Neural crest cell (in vitro differentiated cells): Measurements from ENCODE around the gene RIMBP2. TPM values are rescaled to one million over a fixed set of nuclear protein-coding genes. Genes with fewer than 3 reads are reported as not detected.

Experiments
- DNase-seq: peaks from one replicate; pipeline ENCODE4 v3.0.0; 2021; ENCODE audit warnings: low read depth, mixed read lengths, low spot score
- H3K27ac Mint-ChIP-seq: one replicate; pipeline ENCODE4 v1.8.0; 2021; ENCODE audit warnings: mild to moderate bottlenecking, mixed read lengths; ENCODE audit not compliant: unreplicated experiment
- H3K27me3 Mint-ChIP-seq: 2 replicates; pipeline ENCODE4 v1.8.0; 2021; ENCODE audit warnings: low read depth, mild to moderate bottlenecking, mixed read lengths
- H3K36me3 Mint-ChIP-seq: 2 replicates; pipeline ENCODE4 v1.8.0; 2021; ENCODE audit warnings: low read depth, mild to moderate bottlenecking, mixed read lengths
- H3K4me1 Mint-ChIP-seq: 2 replicates; pipeline ENCODE4 v1.8.0; 2021; ENCODE audit warnings: mixed read lengths
- H3K4me3 Mint-ChIP-seq: one replicate; pipeline ENCODE4 v1.8.0; 2021; ENCODE audit warnings: mild to moderate bottlenecking, mixed read lengths
- H3K9me3 Mint-ChIP-seq: 2 replicates; pipeline ENCODE4 v1.8.0; 2021; ENCODE audit warnings: mixed read lengths
- total RNA-seq: library from RNA; stranded (reverse); gene quantifications from 2 replicates; pipeline ENCODE4 v1.2.1, GENCODE V29; 2021
- TF ChIP-seq, protein P1 (sequence below): fragments of 200-600 bp; sonication (generic); conservative IDR thresholded peaks from 2 replicates; pipeline ENCODE4 v1.5.0; 2021; ENCODE audit warnings: antibody characterized with exemption, mild to moderate bottlenecking

Gene RIMBP2
- total RNA-seq, 1 donor from 2014 or later, result 5.9 TPM

DNA sequence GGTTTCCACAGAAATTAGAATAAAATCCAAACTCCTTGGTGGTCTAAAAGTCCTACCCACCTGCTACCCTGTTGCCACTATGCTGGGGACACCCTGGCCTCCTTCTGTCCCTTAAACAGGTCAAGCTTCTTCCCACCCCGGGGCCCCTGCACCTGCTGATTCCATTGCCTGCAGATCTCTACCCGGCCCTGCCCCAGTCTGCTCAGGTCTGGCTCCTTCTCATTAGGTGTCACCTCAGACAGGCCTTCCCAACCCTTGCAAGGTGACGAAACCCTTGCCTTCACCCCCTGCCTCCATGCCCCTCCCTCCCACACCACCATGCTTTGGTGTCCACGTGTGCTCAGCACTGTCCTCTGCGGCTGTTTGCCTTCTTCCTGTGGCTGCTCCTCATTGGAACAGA is 207.8 kb downstream of the RIMBP2 start:
- TF ChIP-seq, protein P1, sequence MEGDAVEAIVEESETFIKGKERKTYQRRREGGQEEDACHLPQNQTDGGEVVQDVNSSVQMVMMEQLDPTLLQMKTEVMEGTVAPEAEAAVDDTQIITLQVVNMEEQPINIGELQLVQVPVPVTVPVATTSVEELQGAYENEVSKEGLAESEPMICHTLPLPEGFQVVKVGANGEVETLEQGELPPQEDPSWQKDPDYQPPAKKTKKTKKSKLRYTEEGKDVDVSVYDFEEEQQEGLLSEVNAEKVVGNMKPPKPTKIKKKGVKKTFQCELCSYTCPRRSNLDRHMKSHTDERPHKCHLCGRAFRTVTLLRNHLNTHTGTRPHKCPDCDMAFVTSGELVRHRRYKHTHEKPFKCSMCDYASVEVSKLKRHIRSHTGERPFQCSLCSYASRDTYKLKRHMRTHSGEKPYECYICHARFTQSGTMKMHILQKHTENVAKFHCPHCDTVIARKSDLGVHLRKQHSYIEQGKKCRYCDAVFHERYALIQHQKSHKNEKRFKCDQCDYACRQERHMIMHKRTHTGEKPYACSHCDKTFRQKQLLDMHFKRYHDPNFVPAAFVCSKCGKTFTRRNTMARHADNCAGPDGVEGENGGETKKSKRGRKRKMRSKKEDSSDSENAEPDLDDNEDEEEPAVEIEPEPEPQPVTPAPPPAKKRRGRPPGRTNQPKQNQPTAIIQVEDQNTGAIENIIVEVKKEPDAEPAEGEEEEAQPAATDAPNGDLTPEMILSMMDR, result no peak

DNA sequence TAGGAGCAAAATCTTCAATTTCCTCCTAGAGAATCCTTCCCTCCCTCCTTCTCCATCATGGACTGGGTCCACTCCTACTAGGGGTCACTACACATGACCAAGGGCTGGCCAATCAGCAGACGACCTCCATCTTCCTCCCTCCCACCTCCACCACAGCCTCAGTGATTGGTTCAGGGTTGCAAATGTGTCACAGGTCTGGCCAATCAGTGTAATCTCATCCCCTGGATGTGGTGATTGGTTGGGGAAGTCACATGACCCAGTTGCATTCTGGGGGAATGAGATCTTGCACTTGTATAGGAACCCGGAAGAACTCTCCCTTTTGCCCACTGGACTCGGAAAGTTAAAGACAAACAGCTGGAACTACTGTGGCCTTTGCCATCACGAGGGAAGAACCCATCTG is 209.3 kb downstream of the RIMBP2 start:
- no peak for DNase-seq
- H3K27me3 Mint-ChIP-seq, result no peaks in the 10 kb centered on the region
- H3K4me3 Mint-ChIP-seq, result no peak overlapping the region
- H3K36me3 Mint-ChIP-seq, result no peaks in the 10 kb centered on the region
- H3K9me3 Mint-ChIP-seq, result no peaks in the 10 kb centered on the region
- H3K4me1 Mint-ChIP-seq, result peaks cover 4% of the 10 kb centered on the region
- TF ChIP-seq, protein P1, result no peak
- no peak overlapping the region for H3K27ac Mint-ChIP-seq

More for the DNA sequence above, 207.8 kb downstream of the RIMBP2 start:
- Mint-ChIP-seq H3K9me3 (no peaks in the 10 kb centered on the region), H3K27ac (no peak overlapping the region), H3K36me3 (no peaks in the 10 kb centered on the region), H3K4me1 (peaks cover 4% of the 10 kb centered on the region), H3K27me3 (no peaks in the 10 kb centered on the region), H3K4me3 (no peak overlapping the region)
- no peak for DNase-seq

DNA sequence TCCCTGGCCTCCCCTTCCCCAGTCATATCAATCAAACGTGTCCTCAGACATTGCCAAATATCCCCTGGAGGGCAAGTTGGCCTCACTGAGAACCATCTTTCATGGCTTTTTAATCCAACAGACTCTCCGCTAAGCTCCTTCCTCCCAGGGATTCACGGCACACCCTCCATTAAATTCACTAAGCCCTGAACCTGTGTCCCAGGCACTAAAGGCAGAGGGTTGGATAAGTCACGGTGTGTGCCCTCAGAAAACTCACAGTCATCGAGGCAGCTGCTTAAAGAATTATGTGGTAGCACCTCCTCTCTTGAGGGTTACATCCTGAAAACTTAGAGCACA is 211.3 kb downstream of the RIMBP2 start:
- H3K27me3 Mint-ChIP-seq, result no peaks in the 10 kb centered on the region
- no peak overlapping the region for H3K27ac Mint-ChIP-seq
- peaks cover 4% of the 10 kb centered on the region for H3K4me1 Mint-ChIP-seq
- no peaks in the 10 kb centered on the region for H3K36me3 Mint-ChIP-seq
- TF ChIP-seq, protein P1, result no peak
- no peaks in the 10 kb centered on the region for H3K9me3 Mint-ChIP-seq
- no peak for DNase-seq
- no peak overlapping the region for H3K4me3 Mint-ChIP-seq

DNA sequence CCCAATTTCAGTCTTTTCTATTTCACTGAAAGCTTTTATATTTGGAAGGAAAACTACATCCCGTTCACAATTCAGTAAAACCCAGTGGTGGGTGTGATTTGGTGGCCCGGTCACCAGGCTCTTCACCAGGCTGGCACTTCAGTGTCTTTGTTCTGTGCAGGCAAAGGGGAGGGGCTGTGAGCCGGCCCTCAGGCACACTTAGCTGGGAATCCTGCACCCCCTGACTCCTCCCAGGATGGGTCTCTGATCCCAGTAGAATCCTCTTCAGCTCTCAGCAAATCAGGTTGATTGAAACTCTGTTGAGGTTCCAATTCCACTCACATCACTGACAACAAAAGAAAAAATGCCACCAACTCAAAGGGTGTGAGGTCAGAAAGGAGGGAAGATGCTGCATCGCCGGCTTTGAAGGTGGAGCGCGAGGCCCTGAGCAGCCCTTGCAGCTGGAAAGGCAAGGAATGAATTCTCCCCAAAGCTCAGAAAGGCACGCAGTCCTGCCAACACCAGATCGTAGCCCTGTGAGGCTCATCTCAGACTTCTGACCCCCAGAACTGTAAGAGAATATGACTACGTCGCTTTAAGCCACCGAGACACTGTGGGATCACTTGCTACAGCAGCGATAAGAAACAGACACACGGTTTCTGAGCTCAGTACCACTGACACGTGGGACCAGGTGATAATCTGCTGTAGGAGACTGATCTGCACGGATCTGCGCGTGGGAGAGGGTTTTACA is 211.8 kb downstream of the RIMBP2 start:
- Mint-ChIP-seq H3K27ac (no peak overlapping the region), H3K27me3 (no peaks in the 10 kb centered on the region), H3K4me3 (no peak overlapping the region), H3K9me3 (no peaks in the 10 kb centered on the region), H3K4me1 (peaks cover 4% of the 10 kb centered on the region), H3K36me3 (no peaks in the 10 kb centered on the region)
- no peak for DNase-seq
- TF ChIP-seq, protein P1, result no peak

DNA sequence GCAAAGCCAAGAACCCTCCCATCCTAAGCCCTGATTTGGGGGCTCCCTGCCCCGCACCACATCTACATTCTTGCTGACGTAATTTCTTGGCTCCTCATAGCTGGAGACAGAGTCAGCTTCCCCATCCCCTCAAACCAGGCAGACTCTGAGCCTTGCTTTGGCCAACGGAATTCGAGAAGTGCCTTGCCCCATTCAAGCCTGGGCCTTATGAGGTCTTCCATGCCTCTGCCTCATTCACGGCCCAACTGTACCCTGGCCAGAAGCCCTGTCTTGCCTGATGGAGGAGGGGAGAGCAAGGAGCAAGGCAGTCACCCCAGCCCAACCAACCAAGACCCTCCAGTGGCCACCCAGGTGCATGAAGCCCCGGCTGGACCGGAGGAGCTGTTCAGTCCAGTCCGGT is 214.3 kb downstream of the RIMBP2 start:
- no peak overlapping the region for H3K4me3 Mint-ChIP-seq

More for the DNA sequence above, 214.3 kb downstream of the RIMBP2 start:
- H3K4me1 Mint-ChIP-seq, result peaks cover 4% of the 10 kb centered on the region
- DNase-seq, result no peak
- no peak overlapping the region for H3K27ac Mint-ChIP-seq
- H3K9me3 Mint-ChIP-seq, result no peaks in the 10 kb centered on the region
- TF ChIP-seq, protein P1, result no peak
- H3K36me3 Mint-ChIP-seq, result no peaks in the 10 kb centered on the region
- H3K27me3 Mint-ChIP-seq, result no peaks in the 10 kb centered on the region
